Stimulated activated CD8-positive, alpha-beta memory T cell treated with anti-CD3 and anti-CD28 coated beads, Interleukin-7, amount 100 ng/mL, for 1 hour (primary cell): ENCODE results near the gene VPS35.

Source experiments
- DNase-seq, 2 donors: peaks; one replicate each; pipeline ENCODE4 v3.0.0-alpha.2; 2020; ENCODE audit warnings: low read depth in 2 of 2

The VPS35 gene

DNA sequence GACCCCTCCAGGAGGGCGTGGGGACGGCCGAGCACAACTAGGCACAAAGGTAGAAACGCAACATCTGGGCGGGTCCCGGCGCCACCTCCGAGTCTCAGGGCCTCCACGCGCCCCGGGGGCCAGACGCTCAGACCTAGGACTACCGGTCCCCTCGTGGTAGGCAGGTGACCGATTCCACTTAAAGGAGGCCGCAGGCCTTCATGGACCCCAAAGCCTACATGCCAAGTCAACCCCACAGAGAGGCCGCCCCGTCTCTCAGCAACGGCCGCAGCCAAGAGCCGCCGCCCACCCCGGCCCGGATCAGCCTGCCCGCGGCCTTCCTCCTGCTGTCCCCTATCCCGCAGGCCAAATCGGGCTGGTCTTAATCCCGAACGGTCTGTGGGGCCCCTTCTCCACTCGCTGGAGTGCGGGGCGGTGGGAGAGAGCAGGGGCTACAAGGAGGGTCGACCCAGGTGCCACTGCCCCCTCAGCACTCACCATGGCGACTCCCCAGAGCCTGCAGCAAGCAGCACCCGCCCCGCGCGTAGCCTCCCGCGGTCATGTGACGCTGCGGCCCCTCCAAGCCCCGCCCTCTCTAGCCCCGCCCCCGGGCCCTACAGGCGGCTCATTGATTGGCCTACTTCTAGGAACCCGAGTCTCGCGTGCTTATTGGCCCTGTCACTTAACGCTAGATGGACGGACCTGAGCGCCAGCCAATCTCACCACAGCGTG, at the start of gene VPS35:
TSS of gene VPS35 (minus strand) at position 525 of the 711 bp plus-strand sequence. CDS start at position 480, 45 bp downstream.
- peak; percentile 99 to 100 for DNase-seq

DNA sequence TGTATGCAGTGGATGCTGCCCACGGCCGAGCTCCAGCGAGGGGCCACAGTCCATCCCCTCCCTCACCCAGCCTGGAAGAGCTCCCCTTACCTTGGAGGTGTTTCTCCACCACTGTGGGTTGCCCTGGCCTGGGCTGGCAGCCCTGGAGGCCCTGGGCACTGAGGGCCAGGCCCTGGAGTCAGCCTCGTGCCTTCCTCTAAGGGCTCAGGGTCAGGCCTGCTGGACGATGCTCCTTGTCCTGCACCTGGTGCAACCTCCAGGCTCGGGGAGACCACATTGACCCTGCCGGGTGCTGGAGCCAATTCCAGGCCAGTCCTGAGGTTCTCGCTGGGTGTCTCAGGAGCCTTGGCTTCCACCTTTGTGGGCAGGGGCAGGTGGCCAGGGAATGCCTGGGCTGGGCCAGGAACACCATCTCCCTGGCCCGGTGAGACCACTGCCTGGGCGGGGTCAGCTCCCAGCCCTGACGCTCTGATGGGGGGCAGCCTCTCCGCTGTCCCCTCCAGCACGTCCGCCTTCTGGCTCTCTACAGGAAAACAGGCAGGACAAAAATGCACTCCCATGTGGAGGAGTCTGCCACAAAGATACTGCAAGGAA, 48.7 kb upstream of the VPS35 start:
- DNase-seq, result no peak

DNA sequence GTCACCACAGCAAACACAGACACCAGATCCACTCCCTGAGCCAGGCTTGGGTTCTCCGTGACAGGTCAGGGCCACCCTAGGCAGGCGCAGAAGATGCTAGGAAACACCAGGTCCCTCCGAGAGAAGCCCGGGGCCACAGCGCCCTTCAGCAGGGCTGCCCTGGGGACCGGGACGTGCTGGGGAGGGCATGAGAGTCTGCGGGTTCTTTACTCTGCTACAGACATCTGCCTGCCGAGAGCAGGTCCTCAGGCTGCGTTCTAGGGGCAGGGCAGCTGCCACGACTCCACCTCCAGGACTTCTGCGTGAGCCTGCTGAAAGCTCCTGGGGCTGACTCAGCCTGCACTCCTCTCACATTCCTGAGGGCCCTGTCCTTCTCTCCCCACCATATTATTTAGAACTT, 47.7 kb upstream of the VPS35 start:
- no peak for DNase-seq

DNA sequence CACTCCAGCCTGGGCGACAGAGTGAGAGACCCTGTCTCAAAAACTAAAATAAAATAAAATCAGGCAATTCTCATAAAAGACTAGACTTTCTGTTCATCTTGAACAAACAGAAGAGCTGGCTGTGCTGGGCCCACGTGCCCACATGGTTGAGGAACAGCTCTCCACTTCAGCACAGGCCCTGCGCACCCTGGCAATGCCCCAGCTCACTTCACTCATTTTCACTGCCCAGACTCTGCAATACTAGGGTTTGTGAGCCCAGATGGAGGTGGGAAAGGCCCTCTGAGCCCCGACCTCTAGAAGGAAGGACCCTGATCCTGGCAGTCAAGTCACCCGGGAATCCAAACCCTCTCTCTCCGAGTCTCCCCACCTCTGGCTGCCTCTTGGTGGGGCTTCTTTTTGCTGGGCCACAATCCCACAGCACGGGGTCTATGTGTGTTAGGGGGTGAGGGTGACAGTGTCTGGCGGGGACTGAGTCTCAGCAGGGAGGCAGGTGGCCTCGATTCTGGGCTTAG, 44.4 kb upstream of the VPS35 start:
- no peak for DNase-seq

DNA sequence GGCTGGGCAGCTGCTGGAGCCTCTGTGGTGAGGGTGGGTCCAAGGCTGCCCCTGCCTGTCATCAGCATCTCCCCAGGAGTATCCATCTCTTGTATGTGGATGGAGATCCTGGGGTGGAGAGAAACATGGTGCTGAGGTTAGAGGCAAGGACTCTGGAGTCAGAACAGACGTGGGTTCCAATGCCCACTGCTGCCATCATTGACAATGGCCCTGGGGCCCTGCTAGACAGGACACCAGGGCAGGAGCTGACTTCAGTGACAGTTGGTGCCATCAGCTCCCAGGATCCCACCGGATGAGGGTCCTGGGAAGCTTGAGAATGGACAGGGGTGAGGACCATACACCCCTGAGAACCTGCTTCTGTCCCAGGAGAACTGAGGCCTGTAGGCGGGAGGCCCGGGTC, 43.6 kb upstream of the VPS35 start:
- no peak for DNase-seq

DNA sequence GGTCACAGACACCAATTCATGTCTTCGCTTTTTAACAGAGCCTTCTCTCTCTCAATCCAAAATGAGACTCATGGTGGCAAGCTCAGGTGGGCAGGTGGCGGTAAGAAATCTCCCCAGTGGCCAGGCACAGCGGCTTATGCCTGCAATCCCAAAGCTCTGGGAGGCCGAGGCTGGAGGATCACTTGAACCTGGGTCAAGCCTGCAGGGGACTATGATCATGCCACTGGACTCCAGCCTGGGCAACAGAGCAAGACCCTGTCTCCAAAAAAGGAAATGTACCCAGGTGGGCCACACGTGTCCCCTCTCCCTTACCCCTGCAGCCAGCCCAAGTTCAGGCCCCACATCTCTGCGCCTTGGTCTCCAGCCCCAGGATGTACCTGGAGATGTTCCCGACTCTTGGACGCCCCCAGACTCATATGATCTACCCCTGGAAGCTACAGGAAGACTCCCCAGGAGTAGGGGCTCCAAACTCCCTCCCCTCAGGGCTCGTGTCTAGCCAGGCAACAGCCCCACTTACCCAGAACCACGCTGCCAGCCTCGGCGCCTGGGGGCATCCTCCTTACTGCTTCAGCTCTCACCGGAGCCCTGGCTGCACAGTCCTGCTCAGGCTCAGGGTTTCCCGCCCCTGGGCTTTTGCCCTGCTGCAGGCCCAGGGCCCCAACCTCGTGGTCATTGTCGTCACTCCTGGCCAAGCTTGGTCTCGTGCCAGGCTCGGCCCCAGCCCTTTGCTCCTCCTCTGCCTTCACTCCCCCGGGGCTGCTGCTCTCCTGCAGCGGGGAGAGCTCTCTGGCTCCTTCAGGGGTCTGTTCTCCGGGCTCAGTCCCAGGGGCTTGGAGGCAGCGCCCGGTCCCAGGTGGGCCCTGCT, 42.9 kb upstream of the VPS35 start:
- no peak for DNase-seq

DNA sequence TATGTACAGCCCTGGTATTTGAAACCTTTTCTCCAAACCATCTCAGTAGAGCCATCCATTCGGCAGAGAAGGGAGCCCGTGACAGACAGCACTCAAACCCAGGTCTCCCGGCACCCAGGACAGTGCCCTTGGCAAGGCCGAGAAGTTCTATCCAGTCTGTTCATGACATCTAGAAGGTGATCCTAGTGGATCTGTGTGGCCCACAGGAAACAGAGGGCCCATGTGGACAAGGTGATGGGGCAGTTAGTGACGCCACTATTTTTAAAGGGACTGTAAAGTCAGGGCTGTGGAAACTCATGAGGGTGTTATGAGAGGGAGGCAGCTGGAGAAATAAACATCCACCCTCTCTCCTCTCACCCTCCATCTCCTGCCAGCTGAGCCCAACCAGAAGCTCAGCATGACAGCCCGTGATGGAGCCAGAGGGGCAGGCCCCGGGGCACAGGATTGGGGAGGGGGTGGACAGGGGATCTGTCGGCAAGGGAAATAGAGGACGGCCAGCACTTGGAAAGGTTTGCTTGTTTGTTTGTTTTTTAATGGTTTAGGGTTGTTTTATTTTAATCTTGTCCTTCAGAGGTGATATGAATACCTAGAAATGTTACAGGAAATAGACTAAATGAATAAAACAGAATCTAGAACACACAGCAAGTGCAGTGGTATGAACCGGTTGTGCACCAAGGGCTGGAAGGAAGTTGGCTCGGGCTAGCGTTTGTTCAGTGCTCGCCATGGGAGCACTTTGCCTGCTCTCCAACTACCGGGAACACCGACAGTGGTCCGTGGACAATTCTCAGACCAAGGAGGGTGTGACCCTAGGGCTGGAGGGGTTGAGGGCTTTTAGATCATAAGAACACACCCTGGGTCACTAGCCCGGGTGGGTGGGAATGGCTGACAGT, 42.1 kb upstream of the VPS35 start:
- DNase-seq, result no peak

DNA sequence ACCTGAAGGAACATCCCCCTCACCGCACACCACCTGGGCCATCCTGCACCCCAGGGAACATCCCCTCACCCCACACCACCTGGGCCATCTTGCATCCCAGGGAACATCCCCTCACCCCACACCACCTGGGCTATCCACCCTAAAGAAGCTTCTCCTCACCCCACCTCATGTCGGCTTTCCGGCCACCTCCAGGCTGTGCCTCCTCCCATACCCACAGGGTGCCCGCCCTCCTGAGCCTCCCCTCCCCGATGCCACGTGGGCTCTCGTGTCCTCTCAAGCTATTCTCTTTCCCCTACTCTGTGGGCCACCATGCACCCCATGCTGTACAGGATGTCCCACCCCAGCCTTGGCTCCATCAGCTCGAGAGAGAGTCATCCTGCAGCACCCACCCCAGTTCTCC, 41.1 kb upstream of the VPS35 start:
- DNase-seq, result no peak

DNA sequence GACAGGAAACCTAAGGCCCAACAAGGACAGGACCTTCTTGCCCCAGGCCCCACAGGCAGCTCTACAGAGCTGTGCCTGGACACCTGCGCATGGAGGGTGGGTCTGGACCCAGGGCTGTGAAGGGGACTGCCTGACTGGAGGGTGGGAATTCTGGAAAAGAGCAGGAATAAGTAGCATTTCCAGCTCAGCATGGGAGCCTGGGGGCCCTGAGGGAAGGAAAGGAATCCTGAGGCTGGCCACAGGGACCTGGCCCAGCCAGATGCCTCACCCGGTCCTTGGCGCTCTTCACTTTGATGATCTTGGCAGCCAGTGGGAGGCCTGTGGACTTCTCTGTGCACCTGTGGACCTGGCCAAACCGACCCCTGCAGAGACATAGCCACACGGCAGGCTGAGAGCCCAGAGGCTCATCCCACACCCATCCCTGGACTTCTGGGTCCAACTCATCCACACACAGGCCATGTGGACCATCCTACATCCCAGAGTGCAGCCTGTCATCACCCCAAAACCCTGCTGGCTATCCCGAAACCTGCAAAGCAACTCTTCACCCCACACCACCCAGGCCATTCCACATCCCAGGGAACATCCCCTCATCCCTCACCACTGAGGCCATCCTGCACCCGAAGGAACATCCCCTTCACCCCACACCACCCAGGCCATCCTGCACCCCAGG, 40.5 kb upstream of the VPS35 start:
- DNase-seq, result no peak

DNA sequence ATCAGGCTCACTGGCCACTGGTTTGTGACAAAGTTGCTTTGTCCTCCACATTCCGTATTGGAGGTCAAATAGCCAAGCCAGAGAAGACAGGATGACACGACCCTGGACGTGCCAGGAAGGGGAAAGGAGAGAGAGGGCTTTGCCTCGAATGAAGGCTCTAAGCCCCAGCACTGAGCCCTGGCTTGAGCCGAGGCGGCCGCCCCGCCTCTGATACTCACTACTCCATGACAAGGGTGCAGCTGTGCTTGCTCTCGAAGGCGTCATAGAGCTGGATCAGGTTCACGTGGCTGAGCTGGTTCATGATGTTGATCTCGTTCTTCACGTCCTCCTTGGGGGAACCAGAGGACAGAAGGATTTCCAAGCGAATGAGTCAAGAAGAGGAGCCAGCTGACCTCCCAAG, 39.8 kb upstream of the VPS35 start:
- no peak for DNase-seq

DNA sequence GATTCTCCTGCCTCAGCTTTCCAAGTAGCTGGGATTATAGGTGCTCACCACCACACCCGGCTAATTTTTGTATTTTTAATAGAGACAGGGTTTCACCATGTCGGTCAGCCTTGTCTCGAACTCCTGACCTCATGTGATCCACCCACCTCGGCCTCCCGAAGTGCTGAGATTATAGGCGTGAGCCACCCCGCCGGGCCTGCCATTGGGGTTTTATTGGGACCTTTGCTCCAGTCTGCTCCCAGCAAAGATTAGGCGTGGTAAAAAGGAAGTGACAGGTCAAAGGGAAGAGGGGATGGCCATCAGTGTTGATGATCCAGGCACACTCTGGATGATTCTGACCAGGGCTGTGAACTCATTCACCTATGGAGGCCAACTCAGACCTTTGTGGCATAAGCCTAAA, 38.7 kb upstream of the VPS35 start:
- no peak for DNase-seq

DNA sequence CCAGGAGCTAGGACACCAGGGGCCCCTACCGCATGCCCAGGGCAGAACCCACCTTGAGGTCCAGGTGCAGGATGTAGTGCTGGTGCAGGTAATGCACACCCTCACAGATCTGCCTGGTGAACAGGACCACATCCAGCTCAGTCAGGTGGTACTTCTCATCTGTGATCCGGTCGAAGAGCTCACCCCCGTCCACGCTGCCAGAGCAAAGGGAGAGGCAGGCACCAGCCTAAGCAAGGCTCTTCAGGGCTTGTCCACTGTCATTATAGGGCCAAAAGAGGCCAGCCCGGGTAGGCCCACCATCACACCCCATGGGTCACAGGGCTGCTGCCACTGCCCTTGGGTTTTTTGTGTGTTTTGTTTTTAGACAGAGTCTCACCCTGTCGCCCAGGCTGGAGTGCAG, 38.2 kb upstream of the VPS35 start:
- DNase-seq, result no peak

DNA sequence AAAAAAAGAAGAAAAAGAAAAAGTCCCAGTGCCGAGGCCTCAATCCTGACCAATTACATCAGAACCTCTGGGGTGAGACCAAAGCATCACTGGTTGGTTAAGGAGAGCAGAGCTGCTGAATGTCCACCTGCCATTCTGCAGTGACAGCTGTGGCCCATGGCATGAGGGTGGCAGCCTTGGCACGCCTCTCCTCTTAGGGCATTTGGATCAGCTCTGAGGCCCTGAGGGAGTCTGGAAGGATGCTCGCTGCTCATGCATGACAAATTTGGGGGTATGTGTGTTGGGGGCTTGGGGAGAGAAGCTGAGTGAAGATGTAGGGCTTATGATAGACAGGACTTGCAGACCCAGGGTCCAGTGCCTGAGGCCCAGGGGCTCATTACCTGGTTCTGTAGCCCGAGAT, 32.9 kb upstream of the VPS35 start:
- no peak for DNase-seq

DNA sequence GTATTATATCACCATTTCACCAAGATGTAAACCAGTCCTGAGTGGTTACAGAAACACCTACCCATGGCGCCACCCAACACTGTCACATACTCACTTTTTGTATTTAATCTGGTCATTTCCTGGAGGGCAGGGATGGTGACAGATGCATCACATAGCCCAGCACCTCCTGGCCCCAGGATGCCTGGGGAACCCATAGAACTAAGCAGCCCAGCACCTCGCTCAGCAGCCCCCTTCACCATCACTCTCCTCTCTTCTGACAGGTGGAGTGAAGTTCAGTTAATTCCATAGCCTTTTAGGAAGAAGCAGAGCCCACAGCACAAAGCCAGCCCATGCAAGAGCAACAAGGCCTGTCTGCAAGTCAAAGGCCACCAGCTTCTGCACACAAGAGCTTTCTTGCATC, 31.6 kb upstream of the VPS35 start:
- DNase-seq, result no peak

DNA sequence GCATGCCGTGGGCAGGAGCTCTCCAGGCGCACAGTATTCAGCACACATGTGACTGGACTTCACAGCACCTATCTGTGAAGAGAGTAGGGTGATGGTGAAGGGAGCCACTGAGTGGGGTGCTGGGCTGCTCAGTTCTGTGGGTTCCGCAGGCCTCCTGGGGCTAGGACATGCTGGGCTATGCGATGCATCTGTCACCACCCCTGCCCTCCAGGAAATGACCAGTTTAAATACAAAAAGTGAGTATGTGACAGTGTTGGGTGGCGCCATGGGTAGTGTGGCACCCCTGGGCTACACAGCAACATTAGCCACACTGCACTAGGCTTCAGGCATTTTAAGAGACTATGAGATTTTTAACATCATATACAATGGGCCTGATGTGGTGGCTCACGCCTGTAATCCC, 30.6 kb upstream of the VPS35 start:
- no peak for DNase-seq

DNA sequence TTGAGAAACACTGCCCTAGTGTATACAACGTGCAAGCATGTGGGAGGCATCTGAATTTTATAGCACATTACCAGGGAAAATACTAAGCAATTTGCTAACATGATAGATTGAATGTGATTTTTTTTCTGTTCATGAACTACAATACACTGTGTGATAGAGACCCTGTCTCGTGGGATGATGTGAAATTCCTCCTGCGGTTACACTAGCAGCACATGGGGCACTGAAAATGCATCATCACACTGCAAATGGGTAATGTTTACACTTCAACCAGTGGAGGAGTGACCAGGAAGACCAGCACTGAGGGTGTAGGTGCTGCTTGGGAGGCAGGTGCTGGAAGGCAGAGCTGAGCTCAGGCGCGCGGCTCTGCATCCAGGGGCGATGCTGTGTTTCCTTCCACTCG, 29.2 kb upstream of the VPS35 start:
- no peak for DNase-seq

DNA sequence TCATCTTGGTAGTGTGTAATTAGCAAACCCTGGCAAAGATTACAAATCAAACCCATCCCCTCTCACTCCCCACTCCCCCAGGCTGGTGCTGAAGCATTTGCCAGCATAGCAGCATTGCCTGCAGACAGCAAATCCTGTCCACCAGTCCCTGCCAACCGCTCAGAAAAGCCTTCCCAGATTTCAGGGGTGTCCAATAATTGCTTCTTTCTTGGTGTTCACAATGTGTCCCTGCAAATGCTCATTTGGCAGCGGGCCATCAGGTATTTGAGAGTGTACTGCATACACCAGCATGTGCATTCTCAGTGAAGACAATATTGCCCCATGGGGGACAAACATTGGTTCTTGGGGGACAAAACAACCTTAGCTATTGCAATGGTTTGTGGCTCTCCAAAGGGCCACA, 28.7 kb upstream of the VPS35 start:
- DNase-seq, result no peak

DNA sequence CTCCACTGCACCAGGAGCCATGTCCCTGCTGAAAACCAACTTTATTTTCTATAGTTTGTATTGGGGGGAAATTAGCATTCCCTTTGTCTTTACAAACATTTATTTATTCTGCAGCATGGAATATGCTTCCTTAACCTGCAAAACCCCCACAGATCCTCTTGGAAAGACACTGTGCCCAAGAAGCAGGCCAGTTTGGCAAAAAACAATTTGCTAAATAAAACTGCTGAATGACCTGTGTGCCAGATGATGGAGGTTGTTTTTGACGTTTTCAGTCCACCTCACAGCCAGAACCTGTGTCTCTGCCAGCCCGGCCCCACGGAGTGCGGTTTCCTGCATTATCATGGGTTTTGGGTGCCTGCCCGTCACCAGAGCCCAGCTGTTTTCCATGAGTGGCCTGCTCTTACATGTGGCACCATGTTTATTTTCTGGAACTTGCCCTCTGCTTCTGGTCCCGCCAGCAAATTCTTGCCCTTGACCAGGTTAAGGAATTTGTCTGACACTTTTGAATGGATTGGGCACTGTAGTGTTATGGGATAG, 26.9 kb upstream of the VPS35 start:
- no peak for DNase-seq

DNA sequence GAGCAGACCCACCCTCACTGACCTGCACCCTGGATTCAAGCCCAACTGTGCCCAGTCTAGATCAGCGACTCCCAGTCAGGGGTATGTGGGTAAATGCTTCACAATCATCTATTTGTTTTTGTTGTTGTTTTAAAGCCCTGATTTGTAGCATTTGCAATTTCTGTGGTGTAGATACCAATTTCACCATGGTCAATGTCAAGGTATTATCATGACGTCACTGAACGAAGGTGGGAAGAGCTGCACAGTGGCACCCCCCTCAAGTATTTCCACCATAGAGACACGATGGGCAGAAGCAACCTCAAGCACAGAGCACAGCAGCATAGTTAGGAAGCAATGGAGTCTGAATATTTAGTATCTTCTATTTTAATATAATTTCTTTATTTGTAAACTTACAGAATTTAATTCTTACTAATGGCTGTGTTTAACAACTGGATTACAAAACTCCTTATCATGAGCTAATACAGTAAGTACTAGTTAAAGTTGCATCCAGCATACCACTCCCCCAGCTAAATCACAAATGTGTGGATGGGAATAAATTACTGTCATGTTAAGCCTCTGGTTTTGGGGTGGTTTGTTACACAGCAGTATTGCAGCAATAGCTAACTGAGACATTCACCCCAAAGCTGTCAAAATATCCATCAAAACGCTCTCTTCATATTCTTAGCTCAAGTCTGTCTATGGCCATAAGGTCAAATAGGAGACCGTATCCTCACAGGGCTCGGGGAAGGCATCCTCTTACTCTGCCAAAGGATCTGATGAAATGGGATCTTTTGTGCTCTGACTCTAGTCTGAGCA, 26.0 kb upstream of the VPS35 start:
- no peak for DNase-seq

DNA sequence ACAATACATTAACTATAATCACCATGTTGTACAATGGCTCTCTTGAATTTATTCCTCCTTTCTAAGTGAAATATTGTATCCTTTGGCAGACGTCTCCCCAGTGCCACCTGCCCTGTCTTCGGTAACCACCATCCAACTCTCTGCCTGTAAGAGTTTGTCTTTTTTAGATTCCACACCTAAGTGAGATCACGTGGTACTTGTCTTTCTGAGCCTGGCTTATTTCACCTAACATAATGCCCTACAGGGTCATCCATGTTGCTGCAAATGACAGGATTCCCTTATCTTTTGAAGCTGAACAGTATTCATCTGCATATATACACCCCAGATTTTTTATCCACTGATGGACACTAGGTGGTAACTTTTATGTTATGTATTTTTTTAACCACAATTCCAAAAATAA, 24.7 kb upstream of the VPS35 start:
- DNase-seq, result no peak
